ENCODE measurements around the gene ATG16L2. TPM values are rescaled to one million over a fixed set of nuclear protein-coding genes. Genes with fewer than 3 reads are reported as not detected.
A peak's percentile ranks its signal among the peaks of the same experiment; 100 is the strongest.

Gene ATG16L2
- total RNA-seq, result 74.1 and 75.8 TPM in 2 replicates

GRCh38 chr11:72814286-72815109 lies at the start of gene ATG16L2:
TSS of gene ATG16L2 (plus strand) at chr11:72814411. CDS start at chr11:72814446, 35 bp downstream.
- Mint-ChIP-seq H3K27ac (peak within 1 kb of the TSS; percentile 100), H3K36me3 (ENCODE audit: low read depth) (peaks cover 48% of the 10 kb centered on the region), H3K9me3 (no peaks in the 10 kb centered on the region), H3K27me3 (no peaks in the 10 kb centered on the region), H3K4me3 (peak within 1 kb of the TSS; percentile 92), H3K4me1 (peaks cover 44% of the 10 kb centered on the region)
- peak; percentile 98 for DNase-seq
- intact Hi-C loops (cut with micrococcal nuclease), result loop anchor here (1.0 kb wide), 3 partner anchors 62 to 328 kb away; partner anchors contain the start of genes ARAP1 and FCHSD2

- no peaks in the 10 kb centered on the region for H3K27me3 Mint-ChIP-seq
- H3K27ac Mint-ChIP-seq, result no peak overlapping the region
- H3K4me1 Mint-ChIP-seq, result peaks cover 18% of the 10 kb centered on the region
- intact Hi-C loops (cut with micrococcal nuclease), result no loop called here
- no peaks in the 10 kb centered on the region for H3K9me3 Mint-ChIP-seq
- H3K36me3 Mint-ChIP-seq (ENCODE audit: low read depth), result no peaks in the 10 kb centered on the region
- no peak for DNase-seq
- no peak overlapping the region for H3K4me3 Mint-ChIP-seq
Measured at GRCh38 chr11:72764503-72764902, 49.7 kb upstream of the ATG16L2 start.

- Mint-ChIP-seq H3K36me3 (ENCODE audit: low read depth) (no peaks in the 10 kb centered on the region), H3K4me1 (peaks cover 17% of the 10 kb centered on the region), H3K9me3 (no peaks in the 10 kb centered on the region), H3K27ac (no peak overlapping the region), H3K27me3 (peaks cover 4% of the 10 kb centered on the region), H3K4me3 (no peak overlapping the region)
- DNase-seq, result no peak
- intact Hi-C loops (cut with micrococcal nuclease), result no loop called here
Measured at GRCh38 chr11:72766152-72766902, 47.9 kb upstream of the ATG16L2 start.

- intact Hi-C loops (cut with micrococcal nuclease), result no loop called here
- Mint-ChIP-seq H3K36me3 (ENCODE audit: low read depth) (no peaks in the 10 kb centered on the region), H3K4me1 (peaks cover 13% of the 10 kb centered on the region), H3K27me3 (peaks cover 4% of the 10 kb centered on the region), H3K27ac (no peak overlapping the region), H3K4me3 (no peak overlapping the region), H3K9me3 (no peaks in the 10 kb centered on the region)
- DNase-seq, result no peak
Measured at GRCh38 chr11:72767203-72768062, 46.8 kb upstream of the ATG16L2 start.

GRCh38 chr11:72768581-72768980 lies 45.6 kb upstream of the ATG16L2 start:
- no peaks in the 10 kb centered on the region for H3K36me3 Mint-ChIP-seq (ENCODE audit: low read depth)
- H3K27ac Mint-ChIP-seq, result no peak overlapping the region

GRCh38 chr11:72769680-72770079 lies 44.5 kb upstream of the ATG16L2 start:
- no peaks in the 10 kb centered on the region for H3K36me3 Mint-ChIP-seq (ENCODE audit: low read depth)
- no peaks in the 10 kb centered on the region for H3K9me3 Mint-ChIP-seq
- no peak overlapping the region for H3K4me3 Mint-ChIP-seq
- H3K4me1 Mint-ChIP-seq, result no peaks in the 10 kb centered on the region
- intact Hi-C loops (cut with micrococcal nuclease), result no loop called here
- DNase-seq, result no peak
- H3K27me3 Mint-ChIP-seq, result peaks cover 4% of the 10 kb centered on the region
- H3K27ac Mint-ChIP-seq, result no peak overlapping the region

More at GRCh38 chr11:72768581-72768980, 45.6 kb upstream of the ATG16L2 start:
- H3K9me3 Mint-ChIP-seq, result no peaks in the 10 kb centered on the region
- no peak for DNase-seq
- intact Hi-C loops (cut with micrococcal nuclease), result no loop called here
- no peak overlapping the region for H3K4me3 Mint-ChIP-seq
- peaks cover 2% of the 10 kb centered on the region for H3K4me1 Mint-ChIP-seq
- peaks cover 4% of the 10 kb centered on the region for H3K27me3 Mint-ChIP-seq

- no peaks in the 10 kb centered on the region for H3K9me3 Mint-ChIP-seq
- H3K4me1 Mint-ChIP-seq, result no peaks in the 10 kb centered on the region
- intact Hi-C loops (cut with micrococcal nuclease), result no loop called here
- H3K4me3 Mint-ChIP-seq, result no peak overlapping the region
- no peaks in the 10 kb centered on the region for H3K36me3 Mint-ChIP-seq (ENCODE audit: low read depth)
- DNase-seq, result no peak
- no peak overlapping the region for H3K27ac Mint-ChIP-seq
- H3K27me3 Mint-ChIP-seq, result peaks cover 4% of the 10 kb centered on the region
Measured at GRCh38 chr11:72770799-72771198, 43.4 kb upstream of the ATG16L2 start.

- intact Hi-C loops (cut with micrococcal nuclease), result no loop called here
- H3K27me3 Mint-ChIP-seq, result peaks cover 4% of the 10 kb centered on the region
- no peaks in the 10 kb centered on the region for H3K9me3 Mint-ChIP-seq
- no peak for DNase-seq
- peaks cover 2% of the 10 kb centered on the region for H3K4me1 Mint-ChIP-seq
- no peak overlapping the region for H3K4me3 Mint-ChIP-seq
- no peak overlapping the region for H3K27ac Mint-ChIP-seq
- H3K36me3 Mint-ChIP-seq (ENCODE audit: low read depth), result no peaks in the 10 kb centered on the region
Measured at GRCh38 chr11:72771507-72771906, 42.7 kb upstream of the ATG16L2 start.

- no peak for DNase-seq
- Mint-ChIP-seq H3K9me3 (no peaks in the 10 kb centered on the region), H3K36me3 (ENCODE audit: low read depth) (no peaks in the 10 kb centered on the region), H3K27me3 (peaks cover 4% of the 10 kb centered on the region), H3K4me3 (no peak overlapping the region), H3K27ac (no peak overlapping the region), H3K4me1 (peaks cover 5% of the 10 kb centered on the region)
- intact Hi-C loops (cut with micrococcal nuclease), result no loop called here
Measured at GRCh38 chr11:72772059-72772458, 42.2 kb upstream of the ATG16L2 start.

GRCh38 chr11:72773291-72773690 lies 40.9 kb upstream of the ATG16L2 start:
- H3K27ac Mint-ChIP-seq, result no peak overlapping the region
- H3K4me1 Mint-ChIP-seq, result peaks cover 5% of the 10 kb centered on the region
- H3K27me3 Mint-ChIP-seq, result peaks cover 4% of the 10 kb centered on the region
- no peak for DNase-seq
- intact Hi-C loops (cut with micrococcal nuclease), result no loop called here
- H3K4me3 Mint-ChIP-seq, result no peak overlapping the region
- H3K9me3 Mint-ChIP-seq, result no peaks in the 10 kb centered on the region
- no peaks in the 10 kb centered on the region for H3K36me3 Mint-ChIP-seq (ENCODE audit: low read depth)

GRCh38 chr11:72773696-72774095 lies 40.5 kb upstream of the ATG16L2 start:
- Mint-ChIP-seq H3K4me3 (no peak overlapping the region), H3K4me1 (peaks cover 5% of the 10 kb centered on the region), H3K36me3 (ENCODE audit: low read depth) (no peaks in the 10 kb centered on the region), H3K27ac (no peak overlapping the region), H3K9me3 (no peaks in the 10 kb centered on the region), H3K27me3 (peaks cover 4% of the 10 kb centered on the region)
- DNase-seq, result no peak
- intact Hi-C loops (cut with micrococcal nuclease), result no loop called here

- Mint-ChIP-seq H3K4me1 (peaks cover 7% of the 10 kb centered on the region), H3K9me3 (no peaks in the 10 kb centered on the region), H3K27ac (no peak overlapping the region), H3K27me3 (peaks cover 4% of the 10 kb centered on the region), H3K36me3 (ENCODE audit: low read depth) (no peaks in the 10 kb centered on the region), H3K4me3 (no peak overlapping the region)
- DNase-seq, result no peak
- intact Hi-C loops (cut with micrococcal nuclease), result no loop called here
Measured at GRCh38 chr11:72774499-72774898, 39.7 kb upstream of the ATG16L2 start.

GRCh38 chr11:72775288-72776110 lies 38.7 kb upstream of the ATG16L2 start:
- Mint-ChIP-seq H3K36me3 (ENCODE audit: low read depth) (no peaks in the 10 kb centered on the region), H3K9me3 (no peaks in the 10 kb centered on the region), H3K27ac (no peak overlapping the region), H3K4me1 (peaks cover 12% of the 10 kb centered on the region), H3K4me3 (no peak overlapping the region), H3K27me3 (peaks cover 7% of the 10 kb centered on the region)
- no peak for DNase-seq
- intact Hi-C loops (cut with micrococcal nuclease), result no loop called here

All from activated CD4-positive, alpha-beta T cell treated with anti-CD3 and anti-CD28 coated beads, Interleukin-2, amount 10 ng/mL, durations not matched to agents 24 days and 14 days (primary cell).